Peyer's patch (tissue), 4 donors: ENCODE results near the gene UBR2.

Source experiments
- CTCF ChIP-seq, 6 experiments: fragments of 450-650 bp in 4 of 6; fragments of 200-600 bp in 2 of 6; sonication (generic) in 1 of 6; IDR thresholded peaks; one replicate each; pipeline ENCODE4 v1.5.1; 2017 to 2019; ENCODE audit warnings: antibody characterized with exemption in 6 of 6, mild to moderate bottlenecking in 3 of 6, moderate library complexity in 1 of 6
- POLR2A ChIP-seq, 2 donors: fragments of 450-650 bp; IDR thresholded peaks; one replicate each; pipeline ENCODE4 v1.5.1; 2017; ENCODE audit warnings: antibody characterized with exemption in 2 of 2, mild to moderate bottlenecking in 2 of 2, moderate library complexity in 2 of 2

- no peak for TF ChIP-seq CTCF (IDR thresholded peaks at IDR 0.05)
- no peak for TF ChIP-seq POLR2A (IDR thresholded peaks at IDR 0.05)
Measured at GRCh38 chr6:42527204-42527603, 36.6 kb upstream of the UBR2 start.
